ENCODE results near the gene STRIP2.
A peak's percentile ranks its signal among the peaks of the same experiment; 100 is the strongest.
"Not testable (repeated sequence)": the region's sequence is repeated elsewhere in the genome, so short reads cannot be mapped to it uniquely, and the experiment has no call there.

STRIP2 gene, protein sequence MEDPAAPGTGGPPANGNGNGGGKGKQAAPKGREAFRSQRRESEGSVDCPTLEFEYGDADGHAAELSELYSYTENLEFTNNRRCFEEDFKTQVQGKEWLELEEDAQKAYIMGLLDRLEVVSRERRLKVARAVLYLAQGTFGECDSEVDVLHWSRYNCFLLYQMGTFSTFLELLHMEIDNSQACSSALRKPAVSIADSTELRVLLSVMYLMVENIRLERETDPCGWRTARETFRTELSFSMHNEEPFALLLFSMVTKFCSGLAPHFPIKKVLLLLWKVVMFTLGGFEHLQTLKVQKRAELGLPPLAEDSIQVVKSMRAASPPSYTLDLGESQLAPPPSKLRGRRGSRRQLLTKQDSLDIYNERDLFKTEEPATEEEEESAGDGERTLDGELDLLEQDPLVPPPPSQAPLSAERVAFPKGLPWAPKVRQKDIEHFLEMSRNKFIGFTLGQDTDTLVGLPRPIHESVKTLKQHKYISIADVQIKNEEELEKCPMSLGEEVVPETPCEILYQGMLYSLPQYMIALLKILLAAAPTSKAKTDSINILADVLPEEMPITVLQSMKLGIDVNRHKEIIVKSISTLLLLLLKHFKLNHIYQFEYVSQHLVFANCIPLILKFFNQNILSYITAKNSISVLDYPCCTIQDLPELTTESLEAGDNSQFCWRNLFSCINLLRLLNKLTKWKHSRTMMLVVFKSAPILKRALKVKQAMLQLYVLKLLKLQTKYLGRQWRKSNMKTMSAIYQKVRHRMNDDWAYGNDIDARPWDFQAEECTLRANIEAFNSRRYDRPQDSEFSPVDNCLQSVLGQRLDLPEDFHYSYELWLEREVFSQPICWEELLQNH
- long read RNA-seq, donor 1, result 0 reads
- long read RNA-seq, donor 2, result 0 reads
- long read RNA-seq, donor 3, result 0 reads
- long read RNA-seq, donor 4, partial matches to known transcripts, result 0 of 1 reads
- long read RNA-seq, donor 4, other reads (novel, unspliced or antisense), result 0 of 1 reads
- long read RNA-seq, donor 5, result 0 reads
- long read RNA-seq, donor 6, result 0 reads
- long read RNA-seq, donor 7, result 0 reads
- long read RNA-seq, donor 8, result 0 reads

- DNase-seq, result peak; percentile 97
Observed at GRCh38 chr7:129433847-129434674, at the start of gene STRIP2. STRIP2 (plus strand) TSS chr7:129434432; CDS start chr7:129434473, 41 bp downstream.

DNA sequence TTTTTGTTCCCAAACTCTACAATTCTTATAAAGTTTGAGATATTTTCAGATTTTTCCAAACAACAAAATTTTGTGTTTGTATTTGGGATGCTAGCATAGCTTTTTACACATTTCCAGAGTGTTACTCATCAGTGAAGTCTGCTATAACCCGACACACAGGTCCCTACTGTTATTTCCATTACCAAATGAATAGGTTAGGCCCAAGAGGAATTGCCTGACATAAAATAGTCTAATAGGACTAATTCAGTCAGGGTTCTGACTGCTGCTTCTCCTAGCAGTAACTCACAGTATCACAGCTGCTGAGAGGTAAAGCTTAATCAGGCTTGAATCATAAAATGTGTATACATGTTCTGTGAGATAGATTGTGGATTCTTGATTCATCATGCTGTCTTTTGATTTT is 49.1 kb upstream of the STRIP2 start:
- no peak for DNase-seq

- no peak for DNase-seq
Observed at GRCh38 chr7:129385598-129385997, 48.6 kb upstream of the STRIP2 start.

DNA sequence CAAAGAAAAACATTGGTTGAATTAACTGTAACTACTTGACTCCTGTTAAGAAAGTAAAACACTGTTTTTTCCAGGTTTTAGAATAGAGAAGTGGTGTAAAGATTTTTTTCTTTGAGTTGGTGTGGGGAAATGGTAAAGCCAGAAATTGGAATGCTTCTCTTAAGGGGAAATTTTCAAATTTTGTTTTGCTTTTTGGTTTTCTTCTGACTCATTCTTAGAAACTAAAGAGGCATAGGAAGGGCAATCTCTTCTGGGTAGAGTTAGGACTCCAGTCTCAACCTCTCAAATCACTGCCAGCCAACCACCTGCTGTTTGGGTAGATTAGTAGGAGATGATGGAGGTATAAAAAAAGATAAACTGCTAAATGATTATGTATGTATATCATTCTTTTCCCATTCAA is 47.7 kb upstream of the STRIP2 start:
- DNase-seq, result no peak

- no peak for DNase-seq
Observed at GRCh38 chr7:129387537-129387936, 46.7 kb upstream of the STRIP2 start.

DNA sequence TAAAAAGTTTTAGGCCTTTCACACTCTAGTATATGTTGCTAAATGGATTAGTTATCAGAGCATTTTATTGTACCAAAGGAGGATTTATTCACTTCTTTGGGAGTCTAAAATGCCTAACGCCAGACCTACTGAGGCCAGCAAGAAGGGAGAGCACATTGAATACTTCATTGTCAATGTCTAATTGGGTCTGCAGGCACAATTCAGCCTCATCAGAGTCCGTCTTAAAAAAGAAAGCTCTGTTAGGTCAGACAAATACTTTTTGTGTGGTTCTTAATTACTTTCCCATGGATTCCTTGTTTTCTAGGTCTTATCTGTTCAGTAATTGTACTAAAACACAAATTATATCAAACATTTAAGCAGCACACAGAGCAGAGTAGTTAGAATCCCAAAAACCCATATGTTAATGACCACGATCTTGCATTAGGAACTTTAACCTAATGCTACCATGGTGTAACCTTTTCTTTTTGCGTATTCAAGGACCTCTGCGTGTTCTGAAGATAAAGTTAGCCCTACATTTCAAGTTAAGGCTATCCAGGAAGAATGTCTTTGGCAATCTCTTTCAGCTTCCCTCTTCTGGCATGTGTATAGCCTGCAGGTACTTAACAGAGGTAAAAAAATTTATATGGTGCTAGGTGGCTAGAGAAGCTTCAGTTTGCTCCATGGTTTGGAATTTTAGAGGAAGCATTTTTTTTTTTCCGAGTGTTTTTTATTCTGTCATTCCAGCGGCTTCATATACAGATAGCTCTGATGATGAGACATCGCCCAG is 45.7 kb upstream of the STRIP2 start:
- DNase-seq, result no peak

- no peak for DNase-seq
Observed at GRCh38 chr7:129389829-129390228, 44.4 kb upstream of the STRIP2 start.

DNA sequence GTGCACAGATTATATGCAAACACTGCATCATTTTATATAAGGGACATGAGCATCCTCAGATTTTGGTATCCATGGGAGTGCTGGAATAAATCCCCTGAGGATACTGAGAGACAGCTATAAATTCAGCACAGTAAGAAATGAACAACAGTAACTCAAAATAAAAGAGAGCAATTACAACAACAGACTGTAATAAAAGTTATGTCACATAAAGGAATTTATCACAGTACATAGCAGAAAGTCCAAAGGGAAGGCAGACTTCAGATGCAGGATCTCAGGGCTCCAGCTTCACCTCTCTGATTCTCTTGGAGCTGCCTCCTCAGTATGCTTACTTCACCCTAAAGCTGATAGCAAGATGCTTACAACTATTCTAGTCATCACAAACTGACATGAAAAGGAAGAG is 43.9 kb upstream of the STRIP2 start:
- DNase-seq, result no peak

- no peak for DNase-seq
Observed at GRCh38 chr7:129391546-129392171, 42.6 kb upstream of the STRIP2 start.

DNA sequence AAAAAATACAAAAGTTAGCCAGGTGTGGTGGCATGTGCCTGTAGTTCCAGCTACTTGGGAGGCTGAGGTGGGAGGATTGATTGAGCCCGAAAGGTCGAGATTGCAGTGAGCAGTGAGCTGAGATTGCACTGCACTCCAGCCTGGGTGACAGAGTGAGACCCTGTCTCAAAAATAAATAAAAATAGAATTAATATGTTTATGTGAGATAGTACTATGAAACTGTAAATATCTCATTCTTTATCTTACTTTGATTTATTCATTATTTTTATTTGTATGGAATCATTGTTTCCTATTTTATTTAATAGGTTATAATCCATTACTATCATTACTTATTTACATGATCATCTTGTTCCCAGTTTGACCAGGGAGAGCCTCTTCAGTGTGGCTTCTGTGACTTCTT is 41.0 kb upstream of the STRIP2 start:
- no peak for DNase-seq

DNA sequence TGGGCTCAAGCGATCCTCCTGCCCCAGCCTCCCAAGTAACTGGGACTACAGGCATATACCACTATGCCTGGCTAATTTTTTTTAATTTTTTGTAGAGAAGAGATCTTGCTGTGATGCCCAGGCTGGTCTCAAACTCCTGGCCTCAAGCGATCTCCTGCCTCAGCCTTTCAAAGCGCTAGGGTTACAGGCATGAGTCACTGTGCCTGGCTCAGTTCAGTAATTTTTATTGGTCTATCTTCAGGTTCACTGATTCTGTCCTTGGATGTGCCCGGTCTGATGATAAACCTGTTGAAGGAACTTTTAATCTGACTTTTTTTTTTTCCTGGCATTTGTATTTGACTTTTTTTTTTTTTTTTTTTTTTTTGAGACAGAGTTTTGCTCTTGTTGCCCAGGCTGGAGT is 40.1 kb upstream of the STRIP2 start:
- no peak for DNase-seq

GRCh38 chr7:129394982-129395914 is 39.0 kb upstream of the STRIP2 start:
- no peak for DNase-seq

- no peak for DNase-seq
Observed at GRCh38 chr7:129401228-129401966, 32.8 kb upstream of the STRIP2 start.

DNA sequence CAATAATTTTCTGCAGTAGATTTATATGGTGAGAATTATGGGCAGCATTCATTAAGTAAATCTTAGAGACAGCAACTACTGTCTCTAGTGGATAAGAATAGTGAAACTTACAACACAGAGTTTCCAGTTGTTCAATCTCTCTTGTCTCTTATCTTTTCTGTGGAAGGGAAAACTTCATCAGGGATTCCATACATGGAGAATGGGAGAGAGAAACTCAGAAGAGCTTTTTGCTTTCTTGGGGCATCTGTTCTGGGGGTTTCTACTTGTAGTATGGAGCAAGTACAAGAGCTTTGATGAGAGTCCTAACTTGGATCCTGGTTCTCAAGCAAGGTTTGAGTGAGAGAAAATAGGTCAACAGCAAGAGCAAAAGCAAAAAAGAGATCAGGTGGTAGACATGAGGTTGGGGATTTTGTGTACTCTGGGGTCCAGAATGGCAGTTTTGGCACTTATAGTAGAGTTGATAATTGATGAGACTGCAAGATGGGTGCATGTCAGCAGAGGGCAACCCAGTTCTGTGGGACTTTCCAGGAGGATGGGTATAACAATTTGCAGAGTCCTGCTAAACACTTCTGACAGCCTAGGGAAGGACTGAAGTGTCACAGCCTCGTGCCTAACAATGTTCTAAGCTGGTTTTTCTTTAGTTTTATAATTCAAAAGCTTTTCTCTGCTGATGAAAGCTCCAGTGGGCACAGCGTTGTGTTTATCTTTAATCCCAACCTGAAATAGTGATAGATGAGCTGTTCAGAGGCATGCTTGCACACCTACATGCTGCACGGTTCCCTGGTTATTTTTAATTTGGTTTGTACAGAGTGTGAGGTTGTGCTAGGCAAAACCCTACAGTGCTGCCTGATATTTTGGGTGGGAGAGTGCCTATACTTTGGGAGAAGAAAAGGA is 32.0 kb upstream of the STRIP2 start:
- DNase-seq, result no peak

GRCh38 chr7:129405527-129405926 is 28.7 kb upstream of the STRIP2 start:
- no peak for DNase-seq

- DNase-seq, result not testable (repeated sequence)
Observed at GRCh38 chr7:129410238-129410637, 24.0 kb upstream of the STRIP2 start.

GRCh38 chr7:129412501-129412900 is 21.7 kb upstream of the STRIP2 start:
- DNase-seq, result no peak

DNA sequence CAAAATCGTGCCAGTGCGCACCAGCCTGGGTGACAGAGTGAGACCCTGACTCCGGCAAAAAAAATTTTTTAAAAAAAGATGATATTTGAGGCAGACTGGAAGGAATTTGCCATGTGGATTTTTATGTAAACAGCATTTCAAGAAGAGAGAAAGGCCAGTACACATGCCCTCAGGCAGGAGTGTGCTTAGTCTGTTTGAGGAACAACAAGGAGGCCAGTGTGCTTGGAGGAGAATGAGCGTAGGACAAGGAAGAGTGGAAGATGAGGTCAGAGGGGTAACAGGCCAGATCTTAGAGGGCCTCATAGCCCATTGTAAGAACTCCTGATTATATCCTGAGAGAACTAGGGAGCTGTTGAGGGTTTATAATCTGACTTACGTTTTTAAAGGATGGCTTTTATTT is 17.2 kb upstream of the STRIP2 start:
- DNase-seq, result no peak
